Kidney capillary endothelial cell (primary cell): ENCODE data around the gene TGM3.
A peak's percentile ranks its signal among the peaks of the same experiment; 100 is the strongest.

Experiments
- DNase-seq: peaks from one replicate; pipeline ENCODE4 v3.0.0-alpha.2; 2018; ENCODE audit warnings: low spot score

Gene TGM3

DNA sequence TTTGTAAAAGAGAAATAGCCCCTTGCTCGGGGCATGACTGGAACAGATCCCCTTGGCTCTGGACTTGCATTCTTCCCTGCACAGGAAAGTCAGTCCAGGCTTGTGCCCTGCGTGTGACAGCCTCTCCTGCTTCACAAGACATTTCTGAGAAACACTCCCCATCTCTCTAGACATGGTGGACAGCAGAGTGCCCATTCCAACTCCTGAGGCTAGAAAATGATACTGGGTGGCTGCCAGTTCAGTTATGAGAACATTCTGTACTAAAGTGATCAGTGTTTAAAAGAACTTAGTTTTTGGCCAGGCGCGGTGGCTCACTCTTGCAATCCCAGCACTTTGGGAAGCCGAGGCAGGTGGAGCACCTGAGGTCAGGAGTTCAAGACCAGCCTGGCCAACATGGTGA is 41.3 kb downstream of the TGM3 start:
- no peak for DNase-seq

DNA sequence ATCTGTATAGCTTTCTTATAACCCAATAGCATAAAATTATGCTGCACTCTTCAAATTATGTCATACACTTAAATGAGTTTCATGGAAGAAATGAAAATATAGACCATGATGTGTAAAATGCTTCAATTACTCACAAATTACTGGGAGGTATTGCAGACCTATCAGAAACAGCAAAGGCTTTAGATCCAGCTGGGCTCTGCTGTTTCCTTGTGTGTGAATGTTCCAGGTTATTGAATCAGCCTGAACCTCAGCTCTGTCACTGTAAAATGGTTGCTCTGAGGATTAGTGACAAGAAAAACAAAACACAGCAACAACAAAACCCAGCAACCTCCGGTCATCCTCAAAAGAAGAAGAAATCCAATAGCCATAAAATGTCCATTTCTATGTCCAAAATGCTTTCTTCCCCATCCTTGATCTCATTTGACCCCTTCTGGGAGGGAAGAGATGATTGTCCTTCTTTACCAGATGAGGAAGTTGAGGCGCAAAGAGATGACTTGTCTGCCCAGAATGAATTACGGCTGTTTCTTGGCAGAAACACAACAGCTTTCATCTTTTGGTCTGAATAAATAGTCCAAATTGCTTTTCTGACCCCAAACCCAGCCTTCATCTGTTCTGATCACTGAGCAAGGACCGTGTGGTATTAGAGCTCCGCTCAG is 42.7 kb downstream of the TGM3 start:
- DNase-seq = no peak

DNA sequence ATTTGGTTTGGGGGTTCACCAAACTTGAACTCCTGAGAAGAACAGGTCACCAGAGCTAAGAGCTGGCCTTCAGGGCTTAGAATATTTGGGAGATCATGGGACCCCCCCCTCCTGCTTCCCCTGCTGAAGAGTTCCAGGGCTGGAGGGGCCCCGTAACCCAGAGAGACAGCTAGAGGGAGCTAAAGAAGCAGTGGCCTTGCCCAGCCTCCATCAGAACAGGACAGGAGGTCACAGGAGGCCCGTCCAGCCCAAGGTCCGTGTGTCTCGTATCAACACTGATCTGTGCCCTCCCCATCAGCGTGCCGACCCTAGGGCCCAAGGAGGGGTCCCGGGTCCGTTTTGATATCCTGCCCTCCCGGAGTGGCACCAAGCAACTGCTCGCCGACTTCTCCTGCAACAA is 44.3 kb downstream of the TGM3 start:
- DNase-seq = no peak

GRCh38 chr20:2340823-2341222 is 45.0 kb downstream of the TGM3 start:
- DNase-seq = no peak

DNA sequence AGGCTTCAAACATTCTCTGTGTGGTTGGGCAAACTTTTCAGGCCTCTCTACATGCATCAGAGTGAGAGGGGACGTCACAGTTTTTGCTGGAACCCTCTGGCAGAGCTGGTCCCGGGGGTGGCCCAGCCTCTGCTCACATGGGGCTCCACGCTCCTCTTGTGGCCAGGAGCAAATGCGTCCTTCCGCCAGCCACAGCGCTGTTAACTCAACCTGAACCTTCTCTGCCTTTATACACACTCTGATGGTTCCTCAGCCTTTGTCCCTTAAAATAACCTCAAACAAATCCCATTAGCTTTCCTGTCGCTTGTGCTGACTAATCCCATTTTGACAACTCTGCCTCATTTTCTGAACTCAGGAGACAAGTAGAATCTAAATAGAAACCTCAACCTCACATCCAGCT is 45.5 kb downstream of the TGM3 start:
- DNase-seq = no peak

DNA sequence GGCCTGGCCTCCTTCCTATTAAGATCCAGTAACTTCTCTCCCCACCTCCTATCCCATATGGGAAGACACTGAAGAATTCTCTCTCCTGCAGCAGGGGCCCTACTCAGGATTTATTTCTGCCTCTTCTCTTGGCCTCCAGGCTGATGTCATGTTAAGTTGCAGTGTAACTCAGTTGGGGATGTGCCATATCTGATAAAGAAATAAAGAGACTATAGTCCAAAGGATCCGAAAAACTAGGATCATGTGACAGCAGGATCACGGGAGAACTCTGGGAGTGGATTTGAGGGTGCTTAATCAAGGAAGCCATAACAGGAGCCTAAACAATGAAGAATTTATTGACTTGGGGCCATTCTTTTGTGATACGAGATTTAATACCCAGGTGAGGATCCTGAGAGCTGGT is 46.4 kb downstream of the TGM3 start:
- no peak for DNase-seq

DNA sequence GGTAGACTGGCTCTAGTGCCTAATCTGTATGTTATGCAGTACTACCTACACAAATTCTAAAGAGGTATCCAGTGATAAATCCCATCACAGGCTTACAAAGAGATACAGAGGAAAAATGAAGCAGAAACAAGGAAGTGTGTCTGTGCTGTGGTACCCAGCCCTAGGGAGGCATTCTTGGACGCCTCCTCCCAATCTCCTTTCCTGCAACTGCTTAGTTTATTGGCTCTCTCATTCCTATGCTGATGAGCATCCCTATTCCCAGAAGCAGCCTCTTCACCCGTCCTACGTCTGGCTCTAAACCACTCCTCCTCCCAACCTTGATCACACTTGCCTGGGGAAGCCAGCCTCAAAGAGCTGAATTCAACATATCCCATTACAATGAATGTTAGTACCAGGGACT is 50.4 kb downstream of the TGM3 start:
- no peak for DNase-seq

GRCh38 chr20:2348336-2348735 is 52.5 kb downstream of the TGM3 start:
- no peak for DNase-seq

DNA sequence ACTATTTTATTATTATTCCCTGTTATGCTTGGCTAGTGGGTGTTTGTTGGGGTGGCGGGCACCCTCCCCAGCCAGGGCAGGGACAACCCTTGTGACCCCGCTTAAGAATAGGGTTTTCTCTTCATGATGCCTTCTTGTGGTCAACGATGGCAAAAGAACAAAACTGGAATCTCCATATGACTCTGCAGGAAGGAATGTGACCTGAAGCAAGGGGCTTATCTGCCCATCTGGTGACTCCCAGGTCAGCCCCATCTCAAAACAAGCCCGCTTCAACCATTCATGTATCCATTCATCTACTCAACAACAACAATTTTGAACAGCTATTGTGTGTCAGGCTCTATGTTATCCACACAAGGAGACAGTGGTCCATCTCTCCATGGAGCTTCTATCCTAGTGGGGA is 54.0 kb downstream of the TGM3 start:
- DNase-seq = no peak

- DNase-seq = no peak
Measured at GRCh38 chr20:2350606-2351005, 54.8 kb downstream of the TGM3 start.

DNA sequence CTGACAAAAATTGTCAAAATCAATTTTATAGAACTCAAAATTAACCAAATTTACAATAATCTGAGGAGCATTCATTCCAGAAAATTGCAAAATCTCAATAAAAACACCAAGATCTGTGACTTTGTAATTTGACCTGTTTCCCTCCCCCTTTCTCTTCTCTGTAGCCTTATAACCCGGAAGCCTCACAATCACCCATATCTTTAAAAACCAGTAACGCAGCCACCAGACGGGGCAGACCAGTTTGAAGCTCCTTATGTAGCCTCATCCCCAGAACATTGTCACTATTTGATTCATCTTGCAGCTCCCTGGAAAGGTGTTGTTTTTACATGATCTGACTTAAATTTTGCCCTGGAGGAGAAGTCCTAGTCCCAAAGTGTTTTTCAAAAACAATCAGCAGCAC is 57.4 kb downstream of the TGM3 start:
- no peak for DNase-seq

DNA sequence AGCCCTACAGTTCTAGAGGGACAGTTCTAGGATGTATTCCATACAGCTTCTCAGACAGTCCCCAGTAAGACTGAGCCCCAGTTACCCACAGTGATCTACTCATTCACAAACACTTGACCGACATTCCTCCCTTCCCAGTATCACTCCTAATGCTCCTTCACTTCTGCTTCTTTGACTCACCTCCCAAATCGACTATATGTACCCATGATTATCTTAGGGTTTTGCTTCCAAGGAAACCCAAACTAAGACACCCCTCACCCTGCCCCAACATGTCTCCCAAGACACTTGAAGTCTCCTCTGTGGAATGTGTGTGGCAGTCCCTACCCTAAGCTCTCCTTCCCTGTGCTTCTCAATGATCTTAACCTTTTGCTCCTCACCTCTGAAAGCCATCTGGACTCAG is 61.3 kb downstream of the TGM3 start:
- DNase-seq = no peak

GRCh38 chr20:2358006-2358405 is 62.2 kb downstream of the TGM3 start:
- no peak for DNase-seq

DNA sequence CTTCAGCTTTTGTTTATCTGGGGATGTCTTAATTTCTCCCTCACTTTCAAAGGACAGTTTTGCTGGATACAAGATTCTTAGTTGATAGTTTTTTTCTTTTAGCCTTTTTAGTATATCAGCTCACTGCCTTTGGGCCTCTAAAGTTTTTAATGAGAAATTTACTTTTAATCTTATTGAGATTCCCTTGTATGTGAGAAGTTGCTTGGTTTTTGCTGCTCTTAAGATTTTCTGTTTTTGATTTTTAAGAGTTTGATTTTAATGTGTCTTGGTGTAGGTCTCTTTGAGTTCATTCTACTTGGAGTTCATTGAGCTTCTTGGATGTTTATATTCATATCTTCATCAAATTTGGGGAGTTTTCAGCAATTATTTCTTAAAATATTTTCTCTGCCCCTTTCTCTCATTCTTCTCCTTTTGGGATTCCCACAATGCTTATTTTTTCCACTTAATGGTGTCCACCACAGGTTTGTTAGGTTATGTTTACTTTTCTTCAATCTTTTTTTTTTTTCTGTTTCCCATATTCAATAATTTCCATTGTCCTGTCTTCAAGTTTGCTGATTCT is 65.3 kb downstream of the TGM3 start:
- no peak for DNase-seq

DNA sequence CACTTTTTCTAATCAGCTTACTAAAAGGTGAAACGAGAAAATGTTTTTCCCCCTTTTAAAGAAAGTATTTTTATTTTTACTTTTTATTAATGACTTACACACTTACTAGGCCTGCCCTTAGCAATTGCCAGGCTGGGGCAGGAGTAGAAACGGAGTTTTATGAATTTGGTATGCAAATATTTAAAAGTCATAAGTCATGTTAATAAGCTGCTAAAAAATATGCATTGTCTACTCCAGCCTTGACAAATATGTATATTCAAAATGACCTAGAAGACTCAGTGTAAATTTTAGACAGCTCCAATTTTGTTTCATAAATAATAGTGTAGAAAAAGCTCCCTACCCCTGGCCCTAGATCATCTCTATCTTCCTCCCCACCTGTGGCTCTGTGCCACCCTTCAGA is 67.4 kb downstream of the TGM3 start:
- DNase-seq = no peak

GRCh38 chr20:2363587-2363986 is 67.8 kb downstream of the TGM3 start:
- DNase-seq = no peak

GRCh38 chr20:2364044-2364443 is 68.2 kb downstream of the TGM3 start:
- peak; percentile 48 for DNase-seq

DNA sequence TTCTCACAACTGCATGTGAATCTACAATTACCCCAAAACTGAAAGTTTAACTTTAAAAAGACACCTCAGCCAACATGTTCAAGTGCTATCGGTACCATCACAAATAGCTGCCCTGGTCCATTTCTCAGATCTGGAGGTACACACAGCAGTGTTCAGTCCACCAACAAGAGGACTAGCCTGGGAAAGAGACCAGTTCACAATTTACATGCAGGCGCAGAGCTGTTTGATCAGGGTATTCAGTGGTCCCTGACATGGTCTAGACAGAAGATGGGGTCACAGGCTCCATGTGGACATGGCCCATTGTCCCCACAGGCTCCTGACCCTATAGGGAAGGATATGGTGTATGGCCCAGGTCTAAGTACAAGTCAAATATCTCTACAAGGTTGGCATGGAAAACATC is 69.3 kb downstream of the TGM3 start:
- DNase-seq = no peak

DNA sequence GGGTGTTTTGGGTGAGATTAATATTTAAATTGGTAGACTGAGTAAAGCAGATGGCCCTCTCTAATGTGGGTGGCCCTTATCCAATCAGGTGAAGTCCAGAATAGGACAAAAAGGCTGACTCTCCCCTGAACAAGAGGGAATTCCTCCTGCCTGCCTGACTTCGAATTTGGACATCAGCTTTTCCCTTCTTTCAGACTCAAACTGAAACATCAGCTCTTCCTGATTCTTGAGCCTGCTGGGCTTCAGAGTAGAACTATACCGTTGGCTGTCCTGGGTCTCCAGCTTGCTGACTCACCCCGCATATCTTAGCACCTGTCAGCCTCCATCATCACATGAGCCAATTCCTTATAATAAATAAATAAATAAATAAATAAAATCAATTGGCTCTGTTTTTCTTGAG is 69.9 kb downstream of the TGM3 start:
- DNase-seq = no peak

DNA sequence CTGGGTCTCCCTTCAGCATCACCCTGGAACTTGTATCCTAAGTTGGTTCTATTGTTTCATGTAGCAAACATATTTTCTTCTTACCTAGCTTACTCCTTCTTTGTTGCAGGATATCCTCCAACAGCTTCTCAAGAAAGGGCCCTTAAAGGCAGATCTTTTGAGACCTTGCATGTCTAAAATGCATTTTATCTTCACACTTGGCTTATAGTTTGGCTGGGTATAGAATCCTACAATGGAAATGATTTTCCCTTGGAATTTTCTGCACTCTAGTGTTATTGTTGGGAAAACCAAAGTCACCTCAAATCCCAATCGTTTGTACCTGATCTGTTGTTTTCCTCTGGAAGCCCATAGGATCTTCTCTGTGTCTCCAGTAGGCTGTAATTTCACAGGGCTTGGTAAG is 72.8 kb downstream of the TGM3 start:
- DNase-seq = no peak

- DNase-seq = no peak
Measured at GRCh38 chr20:2373098-2373497, 77.3 kb downstream of the TGM3 start.

DNA sequence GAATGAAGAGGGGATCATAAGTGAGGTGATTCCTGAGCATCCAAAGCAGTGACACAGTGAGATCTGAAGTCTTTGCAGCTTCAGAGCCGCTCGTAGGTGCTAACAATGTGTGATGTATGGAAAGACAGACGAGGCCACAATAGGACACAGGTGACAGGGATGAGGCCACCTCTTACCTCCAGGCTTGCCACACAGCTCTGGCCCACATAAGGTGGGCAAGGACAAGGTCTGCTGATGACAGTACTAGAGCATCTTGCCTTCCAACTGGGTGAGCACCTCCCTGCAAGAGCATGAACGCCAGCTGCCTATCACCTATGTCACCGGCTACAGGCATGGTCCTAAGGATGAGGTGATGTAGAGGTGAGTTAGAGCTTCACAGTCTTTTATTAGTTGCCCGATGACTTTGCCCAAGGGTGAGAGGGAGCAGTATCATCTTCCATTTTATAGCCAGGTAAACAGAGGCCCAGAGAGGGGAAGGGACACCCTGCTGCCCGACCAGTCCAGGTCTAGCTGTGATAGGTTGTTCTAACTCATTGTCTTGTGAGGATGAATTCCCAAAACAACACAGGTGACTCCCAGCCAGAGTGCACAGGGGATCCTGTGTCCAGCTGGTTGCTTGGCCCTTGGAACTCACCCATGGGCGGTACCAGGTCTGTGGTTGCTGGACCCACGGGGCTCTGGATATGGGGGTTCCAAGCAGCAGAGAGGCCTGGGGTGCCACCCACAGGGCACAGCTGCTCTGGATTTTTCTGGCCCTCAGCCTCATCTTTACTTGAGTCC is 78.7 kb downstream of the TGM3 start:
- DNase-seq = no peak

DNA sequence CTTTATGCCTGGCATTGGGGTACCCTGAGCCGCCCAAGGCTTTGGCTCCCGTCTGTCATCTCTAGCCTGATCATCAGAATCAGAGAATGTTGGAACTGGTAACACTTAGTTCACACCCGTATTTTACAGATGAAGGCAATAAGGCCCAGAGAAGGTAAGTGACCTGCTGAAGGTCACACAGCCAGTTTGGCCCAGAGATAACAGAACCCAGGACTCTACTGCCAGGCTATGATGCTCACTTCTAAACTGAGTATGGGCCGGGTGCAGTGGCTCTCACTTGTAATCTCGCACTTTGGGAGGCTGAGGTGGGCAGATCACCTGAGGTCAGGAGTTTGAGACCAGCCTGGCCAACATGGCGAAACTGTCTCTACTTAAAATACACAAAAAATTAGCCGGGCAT is 83.1 kb downstream of the TGM3 start:
- DNase-seq = no peak
